HEK293T (cell line): ENCODE measurements around the gene SPECC1L.

ENCODE experiments used
- CTCF ChIA-PET: fragments of 350-600 bp; formaldehyde crosslinking; extraction: SDS; loops from one replicate; lab custom pipeline; 2021; ENCODE audit warnings: antibody characterized with exemption, inconsistent platforms; lab: Yijun Ruan, JAX
- POLR2A ChIA-PET: fragments of 350-600 bp; formaldehyde crosslinking; extraction: SDS; loops from one replicate; lab custom pipeline; 2020; ENCODE audit warnings: antibody characterized with exemption, inconsistent platforms; lab: Yijun Ruan, JAX
- DNase-seq: peaks from one replicate; pipeline ENCODE4 v3.0.0; 2012; ENCODE audit warnings: mixed read lengths; ENCODE audit errors: extremely low spot score
- ARNT ChIP-seq: fragments of 450-650 bp; IDR thresholded peaks from 2 replicates; pipeline ENCODE4 v1.6.1; 2017; ENCODE audit warnings: mild to moderate bottlenecking
- BHLHE40 ChIP-seq: fragments of 450-650 bp; IDR thresholded peaks from 2 replicates; pipeline ENCODE4 v1.6.1; 2016; ENCODE audit warnings: mild to moderate bottlenecking, moderate library complexity, borderline replicate concordance
- CTBP1 ChIP-seq: fragments of 450-650 bp; IDR thresholded peaks from 2 replicates; pipeline ENCODE4 v1.6.1; 2016; ENCODE audit warnings: borderline replicate concordance
- ELF4 ChIP-seq: fragments of 450-650 bp; IDR thresholded peaks from 2 replicates; pipeline ENCODE4 v1.6.1; 2017; ENCODE audit warnings: antibody characterized with exemption
- FOXA1 ChIP-seq: fragments of 450-650 bp; IDR thresholded peaks from 2 replicates; pipeline ENCODE4 v1.6.1; 2016; ENCODE audit warnings: mild to moderate bottlenecking
- FOXK2 ChIP-seq: fragments of 450-650 bp; IDR thresholded peaks from 2 replicates; pipeline ENCODE4 v1.6.1; 2016; ENCODE audit warnings: mild to moderate bottlenecking
- FOXM1 ChIP-seq: fragments of 450-650 bp; IDR thresholded peaks from 2 replicates; pipeline ENCODE4 v1.6.1; 2017; ENCODE audit warnings: mild to moderate bottlenecking, borderline replicate concordance
- HDGF ChIP-seq: fragments of 450-650 bp; IDR thresholded peaks from 2 replicates; pipeline ENCODE4 v1.6.1; 2017; ENCODE audit warnings: antibody characterized with exemption, borderline replicate concordance
- L3MBTL2 ChIP-seq: fragments of 450-650 bp; conservative IDR thresholded peaks from 2 replicates; pipeline ENCODE4 v1.6.1; 2016; ENCODE audit warnings: mild to moderate bottlenecking
- LEF1 ChIP-seq: fragments of 450-650 bp; IDR thresholded peaks from 2 replicates; pipeline ENCODE4 v1.6.1; 2017; ENCODE audit warnings: mild to moderate bottlenecking, borderline replicate concordance
- NFRKB ChIP-seq: fragments of 450-650 bp; IDR thresholded peaks from 2 replicates; pipeline ENCODE4 v1.6.1; 2016; ENCODE audit warnings: mild to moderate bottlenecking, moderate library complexity
- SP1 ChIP-seq: fragments of 450-650 bp; IDR thresholded peaks from 2 replicates; pipeline ENCODE4 v1.6.1; 2017
- SUZ12 ChIP-seq: fragments of 450-650 bp; IDR thresholded peaks from 2 replicates; pipeline ENCODE4 v1.6.1; 2016; ENCODE audit warnings: mild to moderate bottlenecking
- TARDBP ChIP-seq: fragments of 450-650 bp; IDR thresholded peaks from 2 replicates; pipeline ENCODE4 v1.6.1; 2016
- ZNF384 ChIP-seq: fragments of 450-650 bp; IDR thresholded peaks from 2 replicates; pipeline ENCODE4 v1.6.1; 2016
- TF ChIP-seq, protein P1 (sequence below): fragments of 450-650 bp; IDR thresholded peaks from 2 replicates; pipeline ENCODE4 v1.6.1; 2016

The SPECC1L gene

DNA sequence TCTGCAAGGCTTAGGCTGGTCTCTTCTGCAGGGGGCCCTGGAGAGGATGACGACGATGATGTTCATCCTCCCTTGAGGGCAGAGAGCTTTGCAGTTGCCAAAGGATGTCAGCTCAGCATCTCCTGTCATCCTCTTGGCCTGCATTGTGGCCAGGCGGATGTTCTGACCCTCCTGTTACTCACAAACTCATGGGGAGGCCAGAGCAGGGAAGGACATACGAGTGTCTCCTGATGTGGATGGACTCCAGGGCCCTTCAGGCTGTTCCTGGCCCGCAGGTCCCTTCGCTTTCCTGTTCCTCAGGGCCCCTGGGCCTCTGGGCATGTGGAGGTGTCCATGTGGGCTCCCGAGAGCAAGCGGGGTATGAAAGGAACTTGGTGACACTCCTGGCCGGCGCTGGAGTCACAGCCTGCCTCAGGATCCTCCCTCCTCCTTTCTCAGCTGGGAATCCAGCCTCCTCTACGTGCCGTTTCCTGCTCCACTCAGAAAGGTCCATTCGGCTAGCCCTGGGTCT, 165.3 kb downstream of the SPECC1L start:
- DNase-seq: no peak
- ChIA-PET CTCF (no interaction called here), POLR2A (no interaction called here)
- TF ChIP-seq ZNF384 (no peak), SP1 (no peak), NFRKB (no peak), FOXA1 (no peak), SUZ12 (no peak), TARDBP (no peak)

DNA sequence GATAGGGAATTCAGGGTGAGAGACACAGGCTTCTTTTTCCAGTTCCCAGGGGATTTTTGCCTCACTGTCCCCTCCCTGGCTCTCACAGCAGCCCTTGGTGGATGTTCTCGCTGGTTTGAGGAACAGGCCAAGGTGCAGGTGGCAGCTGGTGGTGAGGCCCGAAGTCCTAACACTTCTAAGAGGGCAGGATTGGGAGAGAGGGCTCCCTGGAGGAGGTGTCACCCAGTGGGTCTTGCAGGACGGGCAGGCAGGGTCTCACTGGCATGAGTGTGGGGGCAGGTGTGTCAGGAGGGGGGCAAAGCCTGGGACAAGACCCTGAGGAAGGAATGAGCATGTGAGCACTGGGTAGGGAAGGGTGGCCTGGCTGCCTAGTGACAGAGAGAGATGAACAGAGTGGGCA, 165.9 kb downstream of the SPECC1L start:
- DNase-seq: no peak
- CTCF ChIA-PET: no interaction called here
- TF ChIP-seq, protein P1, sequence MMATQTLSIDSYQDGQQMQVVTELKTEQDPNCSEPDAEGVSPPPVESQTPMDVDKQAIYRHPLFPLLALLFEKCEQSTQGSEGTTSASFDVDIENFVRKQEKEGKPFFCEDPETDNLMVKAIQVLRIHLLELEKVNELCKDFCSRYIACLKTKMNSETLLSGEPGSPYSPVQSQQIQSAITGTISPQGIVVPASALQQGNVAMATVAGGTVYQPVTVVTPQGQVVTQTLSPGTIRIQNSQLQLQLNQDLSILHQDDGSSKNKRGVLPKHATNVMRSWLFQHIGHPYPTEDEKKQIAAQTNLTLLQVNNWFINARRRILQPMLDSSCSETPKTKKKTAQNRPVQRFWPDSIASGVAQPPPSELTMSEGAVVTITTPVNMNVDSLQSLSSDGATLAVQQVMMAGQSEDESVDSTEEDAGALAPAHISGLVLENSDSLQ: no peak
- no peak for TF ChIP-seq FOXM1
- no peak for TF ChIP-seq FOXK2
- no peak for TF ChIP-seq SP1
- no peak for TF ChIP-seq ELF4
- TF ChIP-seq FOXA1: no peak
- TF ChIP-seq LEF1: no peak
- TF ChIP-seq CTBP1: no peak
- no peak for TF ChIP-seq SUZ12
- no peak for TF ChIP-seq ARNT
- no peak for TF ChIP-seq L3MBTL2
- POLR2A ChIA-PET: no interaction called here

DNA sequence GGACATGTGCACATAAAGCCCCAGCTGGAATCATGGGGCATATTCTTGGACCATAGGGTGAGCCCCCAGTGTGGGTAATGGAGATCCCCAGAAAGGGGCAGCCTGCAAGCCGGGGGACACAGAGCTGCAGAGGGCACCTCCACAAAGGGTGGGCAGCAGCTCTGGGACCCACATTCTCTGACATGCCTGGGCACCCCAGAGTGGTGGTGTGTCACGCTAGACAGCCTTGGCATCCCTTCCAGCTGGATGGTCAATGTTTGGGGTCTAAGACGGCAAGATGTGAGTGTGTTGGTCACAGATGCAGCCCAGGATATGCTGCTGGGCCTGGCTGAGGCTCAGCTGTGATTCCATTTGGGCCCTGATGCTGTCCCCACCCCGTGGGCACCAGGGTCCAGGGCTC, 166.5 kb downstream of the SPECC1L start:
- CTCF ChIA-PET: no interaction called here

DNA sequence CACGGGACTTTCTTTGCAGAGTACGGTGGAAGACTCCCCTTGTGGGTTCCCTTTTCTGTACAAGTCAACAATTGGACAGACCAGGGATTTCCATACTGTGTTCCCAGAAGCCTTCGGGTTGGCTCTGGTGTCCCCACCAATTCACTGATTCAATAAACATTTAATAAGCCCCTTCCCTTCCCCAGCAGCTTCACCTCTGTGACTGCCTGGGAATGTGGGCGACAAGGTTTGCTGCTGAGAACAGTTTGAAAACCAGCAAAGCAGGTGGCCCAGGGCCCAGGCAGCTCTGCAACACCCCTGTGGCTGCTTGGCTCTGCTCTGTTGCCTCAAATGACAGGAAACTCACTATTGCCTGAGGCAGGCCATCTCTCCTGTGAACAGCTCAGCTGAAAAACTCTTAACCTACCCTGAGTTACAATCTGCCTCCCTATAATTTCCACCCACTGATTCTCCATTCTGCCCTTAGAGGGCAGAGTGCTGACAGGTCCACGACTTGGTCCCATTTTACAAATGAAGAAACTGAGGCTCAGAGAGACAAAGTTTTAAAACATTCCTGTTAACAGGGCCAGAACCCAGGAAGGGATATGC, 167.2 kb downstream of the SPECC1L start:
- POLR2A ChIA-PET: no interaction called here
- DNase-seq: no peak

More for the DNA sequence above, 166.5 kb downstream of the SPECC1L start:
- TF ChIP-seq ARNT: no peak
- no peak for TF ChIP-seq L3MBTL2
- TF ChIP-seq HDGF: no peak
- no peak for TF ChIP-seq NFRKB
- DNase-seq: no peak
- POLR2A ChIA-PET: no interaction called here

DNA sequence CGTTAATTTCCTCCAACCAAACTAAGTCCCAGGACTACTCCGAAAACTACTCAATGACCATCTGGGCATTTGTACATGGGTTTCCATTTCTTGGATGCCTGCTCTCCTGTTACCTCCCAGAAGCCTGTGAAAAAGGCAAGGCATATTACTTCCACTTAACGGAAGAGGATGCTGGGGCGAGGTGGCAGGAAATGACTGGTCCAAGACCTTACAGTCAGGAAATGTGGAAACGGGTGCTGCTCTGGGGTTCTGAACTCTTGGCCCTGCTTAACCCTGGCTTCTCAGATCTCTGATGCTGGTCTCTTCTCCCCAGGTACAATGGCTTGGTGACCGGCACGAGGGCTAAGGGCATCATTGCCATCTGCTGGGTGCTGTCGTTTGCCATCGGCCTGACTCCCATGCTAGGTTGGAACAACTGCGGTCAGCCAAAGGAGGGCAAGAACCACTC, 169.7 kb downstream of the SPECC1L start:
- CTCF ChIA-PET: no interaction called here
- DNase-seq: no peak
- TF ChIP-seq HDGF: no peak
- no peak for TF ChIP-seq ELF4
- no peak for TF ChIP-seq TARDBP
- no peak for TF ChIP-seq ZNF384
- no peak for TF ChIP-seq SUZ12
- POLR2A ChIA-PET: no interaction called here

More for the DNA sequence above, 167.2 kb downstream of the SPECC1L start:
- no peak for TF ChIP-seq SP1
- TF ChIP-seq LEF1: no peak
- TF ChIP-seq NFRKB: no peak
- no peak for TF ChIP-seq ZNF384
- TF ChIP-seq, protein P1: no peak
- TF ChIP-seq FOXK2: no peak
- TF ChIP-seq ARNT: no peak
- no peak for TF ChIP-seq TARDBP
- TF ChIP-seq HDGF: no peak
- no peak for TF ChIP-seq ELF4
- CTCF ChIA-PET: interaction anchor here (0.8 kb wide), 1 partner anchor 135 kb away, joined by 3 read pairs; no protein-coding TSS in a partner anchor

DNA sequence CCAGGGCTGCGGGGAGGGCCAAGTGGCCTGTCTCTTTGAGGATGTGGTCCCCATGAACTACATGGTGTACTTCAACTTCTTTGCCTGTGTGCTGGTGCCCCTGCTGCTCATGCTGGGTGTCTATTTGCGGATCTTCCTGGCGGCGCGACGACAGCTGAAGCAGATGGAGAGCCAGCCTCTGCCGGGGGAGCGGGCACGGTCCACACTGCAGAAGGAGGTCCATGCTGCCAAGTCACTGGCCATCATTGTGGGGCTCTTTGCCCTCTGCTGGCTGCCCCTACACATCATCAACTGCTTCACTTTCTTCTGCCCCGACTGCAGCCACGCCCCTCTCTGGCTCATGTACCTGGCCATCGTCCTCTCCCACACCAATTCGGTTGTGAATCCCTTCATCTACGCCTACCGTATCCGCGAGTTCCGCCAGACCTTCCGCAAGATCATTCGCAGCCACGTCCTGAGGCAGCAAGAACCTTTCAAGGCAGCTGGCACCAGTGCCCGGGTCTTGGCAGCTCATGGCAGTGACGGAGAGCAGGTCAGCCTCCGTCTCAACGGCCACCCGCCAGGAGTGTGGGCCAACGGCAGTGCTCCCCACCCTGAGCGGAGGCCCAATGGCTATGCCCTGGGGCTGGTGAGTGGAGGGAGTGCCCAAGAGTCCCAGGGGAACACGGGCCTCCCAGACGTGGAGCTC, 170.2 kb downstream of the SPECC1L start:
- CTCF ChIA-PET: no interaction called here
- no peak for TF ChIP-seq BHLHE40
- TF ChIP-seq TARDBP: no peak
- POLR2A ChIA-PET: no interaction called here
- DNase-seq: no peak

DNA sequence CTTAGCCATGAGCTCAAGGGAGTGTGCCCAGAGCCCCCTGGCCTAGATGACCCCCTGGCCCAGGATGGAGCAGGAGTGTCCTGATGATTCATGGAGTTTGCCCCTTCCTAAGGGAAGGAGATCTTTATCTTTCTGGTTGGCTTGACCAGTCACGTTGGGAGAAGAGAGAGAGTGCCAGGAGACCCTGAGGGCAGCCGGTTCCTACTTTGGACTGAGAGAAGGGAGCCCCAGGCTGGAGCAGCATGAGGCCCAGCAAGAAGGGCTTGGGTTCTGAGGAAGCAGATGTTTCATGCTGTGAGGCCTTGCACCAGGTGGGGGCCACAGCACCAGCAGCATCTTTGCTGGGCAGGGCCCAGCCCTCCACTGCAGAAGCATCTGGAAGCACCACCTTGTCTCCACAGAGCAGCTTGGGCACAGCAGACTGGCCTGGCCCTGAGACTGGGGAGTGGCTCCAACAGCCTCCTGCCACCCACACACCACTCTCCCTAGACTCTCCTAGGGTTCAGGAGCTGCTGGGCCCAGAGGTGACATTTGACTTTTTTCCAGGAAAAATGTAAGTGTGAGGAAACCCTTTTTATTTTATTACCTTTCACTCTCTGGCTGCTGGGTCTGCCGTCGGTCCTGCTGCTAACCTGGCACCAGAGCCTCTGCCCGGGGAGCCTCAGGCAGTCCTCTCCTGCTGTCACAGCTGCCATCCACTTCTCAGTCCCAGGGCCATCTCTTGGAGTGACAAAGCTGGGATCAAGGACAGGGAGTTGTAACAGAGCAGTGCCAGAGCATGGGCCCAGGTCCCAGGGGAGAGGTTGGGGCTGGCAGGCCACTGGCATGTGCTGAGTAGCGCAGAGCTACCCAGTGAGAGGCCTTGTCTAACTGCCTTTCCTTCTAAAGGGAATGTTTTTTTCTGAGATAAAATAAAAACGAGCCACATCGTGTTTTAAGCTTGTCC, 171.0 kb downstream of the SPECC1L start:
- CTCF ChIA-PET: interaction anchor here (0.6 kb wide), 1 partner anchor 36 kb away, joined by 3 read pairs; no protein-coding TSS in a partner anchor
- POLR2A ChIA-PET: no interaction called here
- no peak for TF ChIP-seq L3MBTL2
- no peak for TF ChIP-seq TARDBP
- no peak for TF ChIP-seq ELF4
- TF ChIP-seq NFRKB: no peak
- TF ChIP-seq FOXM1: no peak
- TF ChIP-seq ZNF384: no peak
- no peak for TF ChIP-seq LEF1
- no peak for TF ChIP-seq SP1
- TF ChIP-seq BHLHE40: no peak
- no peak for TF ChIP-seq CTBP1
- no peak for TF ChIP-seq SUZ12
- no peak for DNase-seq
